Erythroblast (primary cell): ENCODE results near the gene TGFBR1.

ENCODE experiments used
- GATA1 ChIP-seq: IDR thresholded peaks from 2 replicates; pipeline ENCODE4 v1.6.1; 2011; ENCODE audit warnings: low read depth, mild to moderate bottlenecking, control low read depth, low read length, moderate library complexity
- POLR2A ChIP-seq: IDR thresholded peaks from 2 replicates; pipeline ENCODE4 v1.6.1; 2011; ENCODE audit warnings: mild to moderate bottlenecking, low read length

GRCh38 chr9:99055384-99055783 lies 49.5 kb upstream of the TGFBR1 start:
- no peak for TF ChIP-seq POLR2A
- TF ChIP-seq GATA1: no peak
